Liver (tissue), 9 donors: ENCODE measurements around the gene PSMG4. TPM values are rescaled to one million over a fixed set of nuclear protein-coding genes. Genes with fewer than 3 reads are reported as not detected.

ENCODE experiments used
- DNase-seq: peaks from one replicate; pipeline ENCODE4 v3.0.0-alpha.2; 2017; ENCODE audit warnings: low spot score
- H3K27ac ChIP-seq, 2 donors: one replicate each; pipeline ENCODE4 v1.7.0; 2013; ENCODE audit warnings: inconsistent platforms in 2 of 2, low read length in 2 of 2, control low read depth in 1 of 2, low read depth in 1 of 2, mild to moderate bottlenecking in 1 of 2
- H3K27me3 ChIP-seq, 4 donors: one replicate each; pipeline versions ENCODE4 v1.6.1 to v1.7.0; 2013; ENCODE audit warnings: low read length in 3 of 4, inconsistent platforms in 1 of 4, mild to moderate bottlenecking in 1 of 4, moderate library complexity in 1 of 4; ENCODE audit not compliant: control insufficient read depth in 4 of 4, insufficient read depth in 4 of 4
- H3K36me3 ChIP-seq, 4 donors: one replicate each; pipeline versions ENCODE4 v1.6.1 to v1.7.0; 2013; ENCODE audit warnings: low read length in 3 of 4, mild to moderate bottlenecking in 3 of 4, low read depth in 1 of 4, moderate library complexity in 1 of 4; ENCODE audit not compliant: control insufficient read depth in 4 of 4, insufficient read depth in 3 of 4
- H3K4me1 ChIP-seq, 4 donors: one replicate each; pipeline versions ENCODE4 v1.6.1 to v1.7.0; 2013; ENCODE audit warnings: low read length in 3 of 4, mild to moderate bottlenecking in 3 of 4, moderate library complexity in 1 of 4; ENCODE audit not compliant: control insufficient read depth in 4 of 4, insufficient read depth in 4 of 4
- H3K4me3 ChIP-seq, 3 donors: one replicate each; pipeline versions ENCODE4 v1.6.1 to v1.7.0; 2013; ENCODE audit warnings: low read length in 3 of 3, control low read depth in 1 of 3, low read depth in 1 of 3, mild to moderate bottlenecking in 1 of 3
- H3K9ac ChIP-seq, 2 donors: one replicate each; pipeline ENCODE4 v1.7.0; 2013; ENCODE audit warnings: low read length in 2 of 2, mild to moderate bottlenecking in 2 of 2, moderate library complexity in 2 of 2, control low read depth in 1 of 2, low read depth in 1 of 2
- H3K9me3 ChIP-seq, 4 donors: one replicate each; pipeline versions ENCODE4 v1.6.1 to v1.7.0; 2013; ENCODE audit warnings: low read length in 3 of 4; ENCODE audit not compliant: control insufficient read depth in 4 of 4
- EGR1 ChIP-seq, 2 donors: IDR thresholded peaks; 2 replicates each; pipeline ENCODE4 v1.6.1; 2016 to 2018; ENCODE audit warnings: antibody characterized with exemption in 2 of 2, low read depth in 2 of 2
- FOXA2 ChIP-seq: IDR thresholded peaks from 2 replicates; pipeline ENCODE4 v1.6.1; 2016; ENCODE audit warnings: antibody characterized with exemption
- GABPA ChIP-seq, 2 donors: IDR thresholded peaks in 1 of 2; conservative IDR thresholded peaks in 1 of 2; 2 replicates each; pipeline ENCODE4 v1.6.1; 2016; ENCODE audit warnings: antibody characterized with exemption in 2 of 2, mild to moderate bottlenecking in 1 of 2, moderate library complexity in 1 of 2
- HNF4A ChIP-seq, 2 donors: conservative IDR thresholded peaks; 2 replicates each; pipeline ENCODE4 v1.6.1; 2016; ENCODE audit warnings: antibody characterized with exemption in 2 of 2, mild to moderate bottlenecking in 2 of 2
- HNF4G ChIP-seq: IDR thresholded peaks from 2 replicates; pipeline ENCODE4 v1.6.1; 2016; ENCODE audit warnings: antibody characterized with exemption
- NR2F2 ChIP-seq: IDR thresholded peaks from 2 replicates; pipeline ENCODE4 v1.6.1; 2016; ENCODE audit warnings: antibody characterized with exemption
- RAD21 ChIP-seq, 2 donors: IDR thresholded peaks; 2 replicates each; pipeline ENCODE4 v1.6.1; 2016; ENCODE audit warnings: antibody characterized with exemption in 2 of 2, mild to moderate bottlenecking in 2 of 2
- RXRA ChIP-seq, 2 donors: IDR thresholded peaks; 2 replicates each; pipeline ENCODE4 v1.6.1; 2017 to 2018; ENCODE audit warnings: antibody characterized with exemption in 2 of 2, mild to moderate bottlenecking in 1 of 2
- TAF1 ChIP-seq: conservative IDR thresholded peaks from 2 replicates; pipeline ENCODE4 v1.6.1; 2016; ENCODE audit warnings: antibody characterized with exemption, mild to moderate bottlenecking
- YY1 ChIP-seq: IDR thresholded peaks from 2 replicates; pipeline ENCODE4 v1.6.1; 2016; ENCODE audit warnings: antibody characterized with exemption, mild to moderate bottlenecking
- WGBS: extraction: QIAGEN DNeasy Blood & Tissue Kit; methylation state at CpG from one replicate; pipeline ENCODE4 v1.1.7; 2013; 5-methylcytosine and 5-hydroxymethylcytosine counted together
- polyA plus RNA-seq, 2 donors: library from polyadenylated mRNA; stranded (reverse) in 1 of 2; unstranded in 1 of 2; fragments of 200-250 nt in 1 of 2; fragments of >200 nt in 1 of 2; fragmentation: Nextera tagmentation in 1 of 2; extraction: Ambion mirVana in 1 of 2; gene quantifications; one replicate each; pipeline versions ENCODE4 v1.2.1 to v1.2.3, GENCODE V29; 2013 to 2015
- total RNA-seq, 2 donors: library from RNA; depleted of rRNA; stranded (reverse); fragments of >200 nt; gene quantifications; one replicate each; pipeline ENCODE4 v1.2.3, GENCODE V29; 2014
- TF ChIP-seq, protein P1 (sequence below): fragments of 150-350 bp; IDR thresholded peaks from 2 replicates; pipeline ENCODE4 v1.5.1; 2017; ENCODE audit warnings: improper control_type of control experiment, low read depth, low read length; ENCODE audit not compliant: missing input control
- TF ChIP-seq, protein P2 (sequence below): IDR thresholded peaks from 2 replicates; pipeline ENCODE4 v1.6.1; 2016; ENCODE audit warnings: antibody characterized with exemption
- TF ChIP-seq, protein P3 (sequence below): IDR thresholded peaks from 2 replicates; pipeline ENCODE4 v1.6.1; 2016; ENCODE audit warnings: antibody characterized with exemption
- TF ChIP-seq, protein P4 (sequence below): IDR thresholded peaks from 2 replicates; pipeline ENCODE4 v1.6.1; 2016; ENCODE audit warnings: antibody characterized with exemption
- TF ChIP-seq, protein P5 (sequence below): IDR thresholded peaks from 2 replicates; pipeline ENCODE4 v1.6.1; 2016; ENCODE audit warnings: antibody characterized with exemption, mild to moderate bottlenecking
- donor health status: healthy.
- donor health status: healthy.
- donor health status: healthy.
- donor health status: healthy.
- donor health status: healthy.

Gene PSMG4
- total and polyA plus RNA-seq, 4 donors, result 10.7 to 28.5 (median 15.1) TPM

DNA sequence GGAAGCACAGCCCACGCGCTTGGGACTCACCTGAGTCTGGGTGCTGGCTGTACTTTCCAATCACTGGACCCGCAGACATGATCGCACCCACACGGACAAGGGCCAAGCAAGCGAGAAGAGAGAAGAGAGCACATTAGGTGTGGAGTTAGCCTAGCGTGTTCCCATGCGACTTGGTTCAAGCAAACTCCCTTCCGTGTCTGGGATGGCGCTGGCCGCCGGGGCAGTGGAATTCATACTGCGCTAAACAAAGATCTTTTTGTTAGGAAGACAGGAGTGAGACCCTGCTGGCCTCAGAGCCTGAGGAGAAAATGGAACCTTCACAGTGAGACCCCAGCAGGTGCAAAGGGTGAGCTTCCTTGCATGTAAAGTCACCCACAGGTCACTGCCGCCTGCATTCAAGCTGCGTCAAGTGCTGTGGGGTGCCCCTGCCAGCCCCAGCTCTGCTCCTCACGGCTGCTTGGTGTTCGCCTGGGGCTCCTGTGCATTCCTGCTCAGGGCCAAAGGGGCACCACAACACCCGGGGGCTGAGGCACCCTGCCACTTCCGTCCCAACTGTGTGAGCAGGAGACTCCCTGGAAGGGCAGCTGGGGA is 26.4 kb downstream of the PSMG4 start:
- 96% methylated on average over 19 of the region's 19 CpGs for WGBS
- Histone ChIP-seq H3K9me3 (no peaks in the 10 kb centered on the region), H3K27me3 (no peaks in the 10 kb centered on the region), H3K9ac (no peak overlapping the region), H3K4me3 (no peak overlapping the region), H3K4me1 (no peaks in the 10 kb centered on the region), H3K27ac (no peak overlapping the region), H3K36me3 (peaks cover 2 to 40% (median 20%) of the 10 kb centered on the region in 4 donors)
- DNase-seq, result no peak
- TF ChIP-seq, protein P1, sequence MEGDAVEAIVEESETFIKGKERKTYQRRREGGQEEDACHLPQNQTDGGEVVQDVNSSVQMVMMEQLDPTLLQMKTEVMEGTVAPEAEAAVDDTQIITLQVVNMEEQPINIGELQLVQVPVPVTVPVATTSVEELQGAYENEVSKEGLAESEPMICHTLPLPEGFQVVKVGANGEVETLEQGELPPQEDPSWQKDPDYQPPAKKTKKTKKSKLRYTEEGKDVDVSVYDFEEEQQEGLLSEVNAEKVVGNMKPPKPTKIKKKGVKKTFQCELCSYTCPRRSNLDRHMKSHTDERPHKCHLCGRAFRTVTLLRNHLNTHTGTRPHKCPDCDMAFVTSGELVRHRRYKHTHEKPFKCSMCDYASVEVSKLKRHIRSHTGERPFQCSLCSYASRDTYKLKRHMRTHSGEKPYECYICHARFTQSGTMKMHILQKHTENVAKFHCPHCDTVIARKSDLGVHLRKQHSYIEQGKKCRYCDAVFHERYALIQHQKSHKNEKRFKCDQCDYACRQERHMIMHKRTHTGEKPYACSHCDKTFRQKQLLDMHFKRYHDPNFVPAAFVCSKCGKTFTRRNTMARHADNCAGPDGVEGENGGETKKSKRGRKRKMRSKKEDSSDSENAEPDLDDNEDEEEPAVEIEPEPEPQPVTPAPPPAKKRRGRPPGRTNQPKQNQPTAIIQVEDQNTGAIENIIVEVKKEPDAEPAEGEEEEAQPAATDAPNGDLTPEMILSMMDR, result no peak
- TF ChIP-seq, protein P2, sequence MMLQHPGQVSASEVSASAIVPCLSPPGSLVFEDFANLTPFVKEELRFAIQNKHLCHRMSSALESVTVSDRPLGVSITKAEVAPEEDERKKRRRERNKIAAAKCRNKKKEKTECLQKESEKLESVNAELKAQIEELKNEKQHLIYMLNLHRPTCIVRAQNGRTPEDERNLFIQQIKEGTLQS, result no peak
- no peak for TF ChIP-seq NR2F2

DNA sequence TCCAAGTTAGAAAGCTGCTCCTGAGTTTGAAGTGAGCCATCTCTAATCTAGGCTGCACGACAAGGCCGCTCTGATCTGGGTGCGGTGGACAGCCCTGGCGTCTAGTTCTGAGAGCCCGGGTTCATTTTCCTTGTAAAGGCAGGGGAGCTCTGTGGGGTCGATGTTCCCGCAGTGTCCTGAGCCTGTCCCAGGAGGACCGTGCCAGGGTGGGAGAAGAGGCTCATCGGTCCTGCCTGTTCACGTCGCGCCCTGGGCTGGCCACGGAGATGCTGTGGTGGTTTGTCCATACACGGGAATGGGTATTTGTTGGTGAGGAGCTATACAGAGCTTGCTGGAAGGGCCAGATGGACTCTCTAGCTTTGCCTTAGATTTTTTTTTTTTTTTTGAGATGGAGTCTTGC is 27.0 kb downstream of the PSMG4 start:
- Histone ChIP-seq H3K27me3 (no peaks in the 10 kb centered on the region), H3K27ac (no peak overlapping the region), H3K4me3 (no peak overlapping the region), H3K9ac (no peak overlapping the region), H3K4me1 (no peaks in the 10 kb centered on the region), H3K36me3 (peaks cover 2 to 40% (median 22%) of the 10 kb centered on the region in 4 donors), H3K9me3 (no peaks in the 10 kb centered on the region)
- no peak for DNase-seq
- TF ChIP-seq EGR1 (IDR thresholded peaks at IDR 0.05; ENCODE audit: low read depth in 2 of 2) (no peak), FOXA2 (no peak), HNF4A (conservative IDR thresholded peaks at IDR 0.05) (no peak), GABPA (IDR thresholded peaks at IDR 0.05 in 1 of 2, conservative IDR thresholded peaks at IDR 0.05 in 1 of 2) (no peak), HNF4G (no peak), NR2F2 (no peak), RAD21 (IDR thresholded peaks at IDR 0.05) (no peak)
- TF ChIP-seq, protein P3, sequence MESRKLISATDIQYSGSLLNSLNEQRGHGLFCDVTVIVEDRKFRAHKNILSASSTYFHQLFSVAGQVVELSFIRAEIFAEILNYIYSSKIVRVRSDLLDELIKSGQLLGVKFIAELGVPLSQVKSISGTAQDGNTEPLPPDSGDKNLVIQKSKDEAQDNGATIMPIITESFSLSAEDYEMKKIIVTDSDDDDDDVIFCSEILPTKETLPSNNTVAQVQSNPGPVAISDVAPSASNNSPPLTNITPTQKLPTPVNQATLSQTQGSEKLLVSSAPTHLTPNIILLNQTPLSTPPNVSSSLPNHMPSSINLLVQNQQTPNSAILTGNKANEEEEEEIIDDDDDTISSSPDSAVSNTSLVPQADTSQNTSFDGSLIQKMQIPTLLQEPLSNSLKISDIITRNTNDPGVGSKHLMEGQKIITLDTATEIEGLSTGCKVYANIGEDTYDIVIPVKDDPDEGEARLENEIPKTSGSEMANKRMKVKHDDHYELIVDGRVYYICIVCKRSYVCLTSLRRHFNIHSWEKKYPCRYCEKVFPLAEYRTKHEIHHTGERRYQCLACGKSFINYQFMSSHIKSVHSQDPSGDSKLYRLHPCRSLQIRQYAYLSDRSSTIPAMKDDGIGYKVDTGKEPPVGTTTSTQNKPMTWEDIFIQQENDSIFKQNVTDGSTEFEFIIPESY, result no peak
- TF ChIP-seq, protein P2, result no peak
- 90% methylated on average over 14 of the region's 14 CpGs for WGBS

DNA sequence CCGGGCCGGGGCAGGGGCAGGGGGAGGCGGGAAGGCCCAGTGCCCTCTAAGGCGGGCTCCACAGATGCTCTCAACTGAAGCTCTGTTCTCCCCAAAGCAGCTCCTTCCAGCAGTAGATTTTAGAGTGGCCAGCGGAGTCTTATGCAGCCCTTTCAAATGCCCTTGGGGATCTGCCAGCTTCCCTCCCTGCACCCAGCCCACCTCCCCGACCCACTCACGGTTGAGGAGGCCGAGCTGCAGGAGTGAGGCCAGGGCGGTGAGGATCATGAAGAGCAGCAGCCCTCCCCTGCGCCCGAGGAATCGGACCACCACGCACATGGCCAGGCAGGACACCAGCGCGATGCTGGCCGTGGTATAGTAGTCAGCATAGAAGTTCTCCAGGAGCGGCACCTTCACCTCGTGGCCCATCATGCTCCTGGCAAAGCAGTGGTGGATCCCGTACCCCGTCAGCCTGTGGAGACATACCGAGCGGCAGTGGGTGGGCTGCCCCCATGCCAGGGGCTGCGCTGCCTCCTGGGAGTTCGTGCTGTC is 28.0 kb downstream of the PSMG4 start:
- Histone ChIP-seq H3K36me3 (peaks cover 2 to 39% (median 20%) of the 10 kb centered on the region in 4 donors), H3K27me3 (no peaks in the 10 kb centered on the region), H3K4me1 (no peaks in the 10 kb centered on the region), H3K9me3 (no peaks in the 10 kb centered on the region), H3K27ac (no peak overlapping the region), H3K9ac (no peak overlapping the region), H3K4me3 (no peak overlapping the region)
- no peak for DNase-seq
- TF ChIP-seq, protein P2, result no peak
- TF ChIP-seq, protein P4, sequence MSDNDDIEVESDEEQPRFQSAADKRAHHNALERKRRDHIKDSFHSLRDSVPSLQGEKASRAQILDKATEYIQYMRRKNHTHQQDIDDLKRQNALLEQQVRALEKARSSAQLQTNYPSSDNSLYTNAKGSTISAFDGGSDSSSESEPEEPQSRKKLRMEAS, result no peak
- TF ChIP-seq NR2F2 (no peak), HNF4G (no peak), YY1 (no peak), TAF1 (no peak), HNF4A (conservative IDR thresholded peaks at IDR 0.05) (no peak), RXRA (IDR thresholded peaks at IDR 0.05) (no peak)
- TF ChIP-seq, protein P1, result no peak
- TF ChIP-seq, protein P5, sequence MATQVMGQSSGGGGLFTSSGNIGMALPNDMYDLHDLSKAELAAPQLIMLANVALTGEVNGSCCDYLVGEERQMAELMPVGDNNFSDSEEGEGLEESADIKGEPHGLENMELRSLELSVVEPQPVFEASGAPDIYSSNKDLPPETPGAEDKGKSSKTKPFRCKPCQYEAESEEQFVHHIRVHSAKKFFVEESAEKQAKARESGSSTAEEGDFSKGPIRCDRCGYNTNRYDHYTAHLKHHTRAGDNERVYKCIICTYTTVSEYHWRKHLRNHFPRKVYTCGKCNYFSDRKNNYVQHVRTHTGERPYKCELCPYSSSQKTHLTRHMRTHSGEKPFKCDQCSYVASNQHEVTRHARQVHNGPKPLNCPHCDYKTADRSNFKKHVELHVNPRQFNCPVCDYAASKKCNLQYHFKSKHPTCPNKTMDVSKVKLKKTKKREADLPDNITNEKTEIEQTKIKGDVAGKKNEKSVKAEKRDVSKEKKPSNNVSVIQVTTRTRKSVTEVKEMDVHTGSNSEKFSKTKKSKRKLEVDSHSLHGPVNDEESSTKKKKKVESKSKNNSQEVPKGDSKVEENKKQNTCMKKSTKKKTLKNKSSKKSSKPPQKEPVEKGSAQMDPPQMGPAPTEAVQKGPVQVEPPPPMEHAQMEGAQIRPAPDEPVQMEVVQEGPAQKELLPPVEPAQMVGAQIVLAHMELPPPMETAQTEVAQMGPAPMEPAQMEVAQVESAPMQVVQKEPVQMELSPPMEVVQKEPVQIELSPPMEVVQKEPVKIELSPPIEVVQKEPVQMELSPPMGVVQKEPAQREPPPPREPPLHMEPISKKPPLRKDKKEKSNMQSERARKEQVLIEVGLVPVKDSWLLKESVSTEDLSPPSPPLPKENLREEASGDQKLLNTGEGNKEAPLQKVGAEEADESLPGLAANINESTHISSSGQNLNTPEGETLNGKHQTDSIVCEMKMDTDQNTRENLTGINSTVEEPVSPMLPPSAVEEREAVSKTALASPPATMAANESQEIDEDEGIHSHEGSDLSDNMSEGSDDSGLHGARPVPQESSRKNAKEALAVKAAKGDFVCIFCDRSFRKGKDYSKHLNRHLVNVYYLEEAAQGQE, result no peak
- 97% methylated on average over 24 of the region's 24 CpGs for WGBS
